PC-3 (cell line): Measurements from ENCODE around the gene GIGYF1. TPM values are rescaled to one million over a fixed set of nuclear protein-coding genes. Genes with fewer than 3 reads are reported as not detected.

Experiments used
- ATAC-seq: fragments of 200-7000 bp; cut with Tn5 transposase; 2 replicates; pipeline ENCODE4 v1.9.1; 2020; ENCODE audit warnings: mild to moderate bottlenecking, moderate library complexity
- BruUV-seq: library from RNA; stranded (reverse); fragments of 400-500 nt; replicated peaks from 2 replicates; lab custom pipeline; 2021; lab: Mats Ljungman, UMichigan
- CTCF ChIA-PET: fragments of 300-600 bp; sonication (Branson Sonifier 250); formaldehyde crosslinking; loops from one replicate; lab custom pipeline; 2022; ENCODE audit warnings: antibody characterized with exemption; lab: Charles Lee
- POLR2A ChIA-PET: fragments of 300-600 bp; sonication (Branson Sonifier 250); formaldehyde crosslinking; loops from one replicate; lab custom pipeline; 2022; ENCODE audit warnings: antibody characterized with exemption; ENCODE audit not compliant: unreplicated experiment; lab: Charles Lee
- DNase-seq: peaks from one replicate; pipeline ENCODE4 v3.0.0-alpha.2; 2015
- H2AFZ ChIP-seq: fragments of 300-600 bp; sonication (generic); 2 replicates; pipeline ENCODE4 v1.6.0; 2016; ENCODE audit warnings: antibody characterized with exemption, low read length
- H3F3A ChIP-seq: fragments of 300-600 bp; sonication (generic); one replicate; pipeline ENCODE4 v1.6.0; 2017; ENCODE audit warnings: antibody characterized with exemption, low read length, control low read depth, mild to moderate bottlenecking; ENCODE audit not compliant: unreplicated experiment
- H3K27ac ChIP-seq: fragments of 300-600 bp; sonication (generic); 2 replicates; pipeline ENCODE4 v1.5.1; 2016; ENCODE audit warnings: mild to moderate bottlenecking, low read length
- H3K27me3 ChIP-seq: fragments of 300-600 bp; sonication (generic); 2 replicates; pipeline ENCODE4 v1.6.1; 2016; ENCODE audit warnings: low read length, mixed read lengths
- H3K36me3 ChIP-seq: fragments of 300-600 bp; sonication (generic); 2 replicates; pipeline ENCODE4 v1.6.1; 2016; ENCODE audit warnings: low read depth, mixed run types, low read length, mixed read lengths
- H3K4me1 ChIP-seq: fragments of 300-600 bp; sonication (generic); 2 replicates; pipeline ENCODE4 v1.5.1; 2016; ENCODE audit warnings: low read length; ENCODE audit not compliant: insufficient read depth
- H3K4me2 ChIP-seq: fragments of 300-600 bp; sonication (generic); 2 replicates; pipeline ENCODE4 v1.6.0; 2016; ENCODE audit warnings: low read length
- H3K4me3 ChIP-seq: fragments of 300-600 bp; sonication (generic); 2 replicates; pipeline ENCODE4 v1.5.1; 2016; ENCODE audit warnings: mild to moderate bottlenecking, low read length, mixed read lengths
- H3K79me2 ChIP-seq: fragments of 300-600 bp; sonication (generic); 2 replicates; pipeline ENCODE4 v1.6.1; 2017; ENCODE audit warnings: low read length, mixed read lengths
- H3K9ac ChIP-seq: fragments of 300-600 bp; sonication (generic); 2 replicates; pipeline ENCODE4 v1.6.0; 2016; ENCODE audit warnings: mild to moderate bottlenecking, low read length
- H3K9me2 ChIP-seq: fragments of 300-600 bp; sonication (generic); replicated peaks from 2 replicates; pipeline ENCODE4 v1.6.1; 2016; ENCODE audit warnings: mixed run types, low read length, mixed read lengths
- H3K9me3 ChIP-seq: fragments of 300-600 bp; sonication (generic); 2 replicates; pipeline ENCODE4 v1.6.1; 2016; ENCODE audit warnings: low read length, mixed read lengths
- H4K20me1 ChIP-seq: fragments of 300-600 bp; sonication (generic); 2 replicates; pipeline ENCODE4 v1.6.1; 2016; ENCODE audit warnings: low read length, mixed read lengths
- EZH2 ChIP-seq: fragments of 300-600 bp; sonication (generic); IDR thresholded peaks from one replicate; pipeline ENCODE4 v1.6.1; 2017; ENCODE audit warnings: antibody characterized with exemption, mild to moderate bottlenecking, low read length; ENCODE audit not compliant: unreplicated experiment
- EZH2phosphoT487 ChIP-seq: fragments of 300-600 bp; sonication (generic); IDR thresholded peaks from 2 replicates; pipeline ENCODE4 v1.6.1; 2018; ENCODE audit warnings: mild to moderate bottlenecking, antibody characterized with exemption, low read length, borderline replicate concordance
- intact Hi-C: fragments of 100-400 bp; cut with micrococcal nuclease; formaldehyde crosslinking; loops from 2 replicates; pipeline ENCODE4 v1.9.0; 2023
- total RNA-seq: library from RNA; depleted of rRNA; stranded (reverse); fragments of >200 nt; gene quantifications from 2 replicates; pipeline ENCODE4 v1.2.3, GENCODE V29; 2014
- TF ChIP-seq, protein P1 (sequence below): fragments of 300-600 bp; sonication (generic); conservative IDR thresholded peaks from 2 replicates; pipeline ENCODE4 v1.5.1; 2017; ENCODE audit warnings: antibody characterized with exemption, low read depth, mild to moderate bottlenecking, low read length

The GIGYF1 gene
- total RNA-seq, 1 experiment from 2014 or later = 26.6 TPM

DNA sequence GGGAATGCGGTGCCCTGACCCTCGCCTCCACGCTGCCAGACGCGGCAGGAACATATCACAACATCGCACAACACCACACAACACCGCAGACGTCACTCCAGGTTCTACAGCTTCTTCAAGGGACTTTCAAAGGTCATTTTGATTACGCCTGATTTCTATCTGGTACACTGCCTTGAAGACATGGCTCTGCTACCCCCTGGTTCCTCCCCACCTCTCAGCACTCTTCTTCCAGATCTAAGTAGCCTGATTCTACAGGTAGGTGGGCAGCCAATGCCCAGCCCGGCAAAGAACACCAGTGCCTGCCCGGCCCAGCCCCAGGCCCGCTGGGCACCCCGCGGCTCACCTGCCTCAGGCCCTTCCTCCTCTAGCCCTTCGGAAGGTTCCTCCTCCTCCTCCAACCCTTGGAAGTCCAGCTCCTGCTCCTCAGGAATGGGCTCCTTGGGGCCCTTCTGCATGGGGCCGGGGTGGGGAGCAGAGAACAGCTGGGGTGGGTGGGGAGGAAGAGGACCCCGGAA is 8.4 kb downstream of the GIGYF1 start:
- H3K9me2 ChIP-seq = no peaks in the 10 kb centered on the region
- no peak for ATAC-seq
- no peaks in the 10 kb centered on the region for H3K9me3 ChIP-seq
- ChIA-PET POLR2A (interaction anchor here (0.6 kb wide), 1 partner anchor 26 kb away, joined by 4 read pairs; no protein-coding TSS in a partner anchor), CTCF (no interaction called here)
- H3K36me3 ChIP-seq = peaks cover 14% of the 10 kb centered on the region
- no peak for DNase-seq
- H2AFZ ChIP-seq = no peak overlapping the region
- H3F3A ChIP-seq = no peaks in the 10 kb centered on the region
- no peak overlapping the region for H3K4me2 ChIP-seq
- BruUV-seq = no TSS peak
- H3K79me2 ChIP-seq = peaks cover 24% of the 10 kb centered on the region
- H3K4me1 ChIP-seq = no peaks in the 10 kb centered on the region
- H3K27ac ChIP-seq = no peak overlapping the region
- H4K20me1 ChIP-seq = no peaks in the 10 kb centered on the region
- H3K4me3 ChIP-seq = no peak overlapping the region
- H3K9ac ChIP-seq = no peak overlapping the region
- intact Hi-C loops = no loop called here
- TF ChIP-seq, protein P1, sequence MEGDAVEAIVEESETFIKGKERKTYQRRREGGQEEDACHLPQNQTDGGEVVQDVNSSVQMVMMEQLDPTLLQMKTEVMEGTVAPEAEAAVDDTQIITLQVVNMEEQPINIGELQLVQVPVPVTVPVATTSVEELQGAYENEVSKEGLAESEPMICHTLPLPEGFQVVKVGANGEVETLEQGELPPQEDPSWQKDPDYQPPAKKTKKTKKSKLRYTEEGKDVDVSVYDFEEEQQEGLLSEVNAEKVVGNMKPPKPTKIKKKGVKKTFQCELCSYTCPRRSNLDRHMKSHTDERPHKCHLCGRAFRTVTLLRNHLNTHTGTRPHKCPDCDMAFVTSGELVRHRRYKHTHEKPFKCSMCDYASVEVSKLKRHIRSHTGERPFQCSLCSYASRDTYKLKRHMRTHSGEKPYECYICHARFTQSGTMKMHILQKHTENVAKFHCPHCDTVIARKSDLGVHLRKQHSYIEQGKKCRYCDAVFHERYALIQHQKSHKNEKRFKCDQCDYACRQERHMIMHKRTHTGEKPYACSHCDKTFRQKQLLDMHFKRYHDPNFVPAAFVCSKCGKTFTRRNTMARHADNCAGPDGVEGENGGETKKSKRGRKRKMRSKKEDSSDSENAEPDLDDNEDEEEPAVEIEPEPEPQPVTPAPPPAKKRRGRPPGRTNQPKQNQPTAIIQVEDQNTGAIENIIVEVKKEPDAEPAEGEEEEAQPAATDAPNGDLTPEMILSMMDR = no peak
- TF ChIP-seq EZH2 (no peak), EZH2phosphoT487 (no peak)
- H3K27me3 ChIP-seq = no peaks in the 10 kb centered on the region

DNA sequence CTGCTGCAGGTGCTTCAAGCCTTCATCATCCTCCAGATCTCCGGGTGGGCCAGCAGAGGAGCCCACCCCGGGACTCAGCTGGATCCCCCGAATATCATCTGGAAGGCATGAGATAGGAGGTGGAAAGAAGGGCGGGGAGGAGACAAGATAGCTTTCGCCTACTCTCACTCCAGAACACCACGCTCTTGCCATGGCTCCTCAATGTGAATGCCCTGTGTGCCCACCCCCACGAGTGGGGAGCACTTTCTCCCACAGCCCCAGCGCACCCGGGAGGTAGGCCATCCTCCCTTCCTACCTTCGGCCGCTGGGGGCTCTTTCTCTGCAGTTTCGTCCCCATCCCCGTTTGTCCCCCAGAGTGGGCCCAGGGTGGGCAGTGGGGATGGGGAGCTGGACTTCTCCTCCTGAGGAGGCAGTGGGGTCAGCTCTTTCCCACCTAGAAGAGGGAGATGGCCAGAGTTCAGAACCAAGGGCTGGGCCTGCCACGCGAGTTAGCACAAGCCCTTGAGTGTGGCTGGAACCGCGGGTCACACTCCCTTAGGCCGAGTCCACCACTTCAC is 8.9 kb downstream of the GIGYF1 start:
- Histone ChIP-seq H3K4me2 (no peak overlapping the region), H3K27ac (no peak overlapping the region), H3F3A (no peaks in the 10 kb centered on the region), H4K20me1 (no peaks in the 10 kb centered on the region), H3K79me2 (peaks cover 19% of the 10 kb centered on the region), H3K4me1 (no peaks in the 10 kb centered on the region), H3K9me3 (no peaks in the 10 kb centered on the region), H2AFZ (no peak overlapping the region), H3K27me3 (no peaks in the 10 kb centered on the region), H3K9me2 (no peaks in the 10 kb centered on the region), H3K9ac (no peak overlapping the region), H3K36me3 (peaks cover 14% of the 10 kb centered on the region), H3K4me3 (no peak overlapping the region)
- POLR2A ChIA-PET = interaction anchor here (0.6 kb wide), 1 partner anchor 26 kb away, joined by 4 read pairs; no protein-coding TSS in a partner anchor
- TF ChIP-seq, protein P1 = no peak
- TF ChIP-seq EZH2phosphoT487 (no peak), EZH2 (no peak)
- intact Hi-C loops = no loop called here
- DNase-seq = no peak
- CTCF ChIA-PET = interaction anchor here (0.6 kb wide), 1 partner anchor 72 kb away, joined by 3 read pairs; no protein-coding TSS in a partner anchor
- ATAC-seq = no peak
- BruUV-seq = no TSS peak

DNA sequence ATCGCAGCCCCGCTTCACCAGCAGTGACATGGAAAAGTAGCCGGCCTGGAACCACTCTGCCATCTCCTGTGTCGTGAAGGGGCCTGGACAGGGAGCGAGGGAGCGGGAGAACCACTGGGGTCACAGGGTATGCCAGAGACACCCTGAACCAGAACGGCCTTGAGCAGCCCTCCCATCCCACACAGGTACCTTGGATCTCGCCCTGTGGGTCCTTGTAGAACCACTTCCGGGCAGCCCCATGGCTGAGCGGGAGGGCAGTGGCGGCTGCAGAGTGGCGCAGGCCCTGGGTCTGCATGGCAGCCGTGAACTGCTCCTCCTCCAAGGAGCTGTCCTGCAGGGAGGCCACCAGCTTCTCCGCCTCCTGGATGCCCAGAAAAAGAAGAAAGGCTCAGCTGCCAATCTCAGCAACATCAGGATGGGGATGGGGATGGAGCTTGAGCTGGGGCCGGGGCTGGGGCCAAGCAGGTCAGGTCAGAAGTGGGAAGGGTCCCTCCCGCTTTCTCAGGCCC is 9.5 kb downstream of the GIGYF1 start:
- no peak overlapping the region for H3K4me3 ChIP-seq
- ChIA-PET POLR2A (no interaction called here), CTCF (interaction anchor here (0.6 kb wide), 1 partner anchor 72 kb away, joined by 3 read pairs; no protein-coding TSS in a partner anchor)
- H3K9ac ChIP-seq = no peak overlapping the region
- H3K9me2 ChIP-seq = no peaks in the 10 kb centered on the region
- H3F3A ChIP-seq = no peaks in the 10 kb centered on the region
- H3K9me3 ChIP-seq = no peaks in the 10 kb centered on the region
- no TSS peak for BruUV-seq
- no peak overlapping the region for H3K4me2 ChIP-seq
- H2AFZ ChIP-seq = no peak overlapping the region
- DNase-seq (no peak), ATAC-seq (no peak)
- no peaks in the 10 kb centered on the region for H3K27me3 ChIP-seq
- peaks cover 14% of the 10 kb centered on the region for H3K36me3 ChIP-seq
- intact Hi-C loops = no loop called here
- no peak overlapping the region for H3K27ac ChIP-seq
- peaks cover 13% of the 10 kb centered on the region for H3K79me2 ChIP-seq
- no peaks in the 10 kb centered on the region for H4K20me1 ChIP-seq
- TF ChIP-seq EZH2 (no peak), EZH2phosphoT487 (no peak)
- TF ChIP-seq, protein P1 = no peak
- no peaks in the 10 kb centered on the region for H3K4me1 ChIP-seq
